SHP77 (cell line): ENCODE data around the gene TNFRSF19.

Source experiments
- DNase-seq, 2 experiments: peaks; one replicate each; lab custom pipeline; 2025; lab: John Stamatoyannopoulos, UW

Gene TNFRSF19

DNA sequence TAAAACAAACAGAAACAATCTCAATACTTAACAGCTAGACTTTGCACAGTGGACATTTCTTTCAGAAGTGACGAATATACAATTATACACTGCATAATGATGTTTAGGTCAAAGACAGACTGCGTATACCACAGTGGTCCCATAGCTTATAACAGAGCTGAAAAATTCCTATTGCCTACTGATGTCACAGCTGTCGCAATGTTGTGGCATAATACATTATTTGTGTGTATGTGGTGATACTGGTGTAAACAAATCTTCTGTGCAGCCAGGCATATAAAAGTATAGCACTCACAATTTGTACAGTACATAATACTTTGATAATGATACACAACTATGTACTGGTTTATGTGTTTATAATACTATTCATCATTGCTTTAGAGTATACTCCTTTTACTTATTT lies 116.7 kb downstream of the TNFRSF19 start:
- no peak for DNase-seq

DNA sequence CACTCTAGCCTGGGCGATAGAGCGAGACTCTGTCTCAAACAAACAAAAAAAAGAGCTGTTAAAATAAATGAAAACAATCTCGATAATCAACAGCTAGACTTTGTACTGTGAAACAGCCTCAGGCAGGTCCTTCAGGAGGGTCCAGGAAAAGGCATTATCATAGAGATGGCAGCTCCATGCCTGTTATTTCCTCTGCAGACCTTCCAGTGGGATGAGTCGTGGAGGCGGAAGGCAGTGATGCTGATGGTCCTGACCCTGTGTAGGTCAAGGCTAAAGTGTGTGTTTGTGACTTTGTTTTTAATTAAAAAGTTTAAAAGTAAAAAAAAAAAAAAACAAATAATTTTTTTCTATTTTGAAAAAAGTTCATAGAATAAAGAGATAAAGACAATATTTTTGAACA lies 117.4 kb downstream of the TNFRSF19 start:
- no peak for DNase-seq

DNA sequence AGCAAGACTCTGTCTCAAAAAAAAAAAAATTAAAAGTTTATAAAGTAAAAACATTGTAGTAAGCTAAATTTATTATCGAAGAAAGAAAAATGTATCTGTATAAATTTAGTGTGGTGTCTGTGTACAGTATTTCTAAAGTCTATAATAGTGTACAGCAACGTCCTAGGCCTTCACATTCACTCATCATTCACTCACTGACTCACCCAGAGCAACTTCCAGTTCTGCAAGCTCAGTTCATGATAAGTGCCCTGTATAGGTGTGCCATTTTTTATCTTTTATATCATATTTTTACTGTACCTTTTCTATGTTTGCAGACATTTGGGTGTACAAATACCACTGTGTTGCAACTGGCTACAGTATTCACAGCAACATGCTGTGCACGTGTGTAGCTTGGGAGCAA lies 118.1 kb downstream of the TNFRSF19 start:
- no peak for DNase-seq

DNA sequence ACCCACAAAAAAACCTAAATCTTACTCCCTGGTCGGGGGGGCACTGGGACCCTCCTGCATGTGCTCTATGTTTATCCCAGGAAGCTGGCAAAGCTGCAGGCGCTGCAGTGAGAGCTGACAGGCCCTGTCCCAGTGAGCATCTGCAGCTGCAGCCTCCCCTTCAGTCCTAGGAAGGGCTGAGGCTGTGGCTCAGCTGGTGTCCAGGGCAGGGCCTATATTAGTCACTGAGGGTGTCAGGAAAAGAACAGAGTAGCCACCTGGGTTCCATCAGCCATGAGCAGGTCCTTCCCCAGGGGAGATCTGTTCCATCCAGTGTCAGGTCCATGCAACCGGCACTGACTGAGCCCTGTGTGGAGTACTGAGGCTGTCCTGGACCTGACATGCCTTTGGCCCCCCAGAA lies 120.5 kb downstream of the TNFRSF19 start:
- peak in 1 of 2 experiments; percentile 15 for DNase-seq

DNA sequence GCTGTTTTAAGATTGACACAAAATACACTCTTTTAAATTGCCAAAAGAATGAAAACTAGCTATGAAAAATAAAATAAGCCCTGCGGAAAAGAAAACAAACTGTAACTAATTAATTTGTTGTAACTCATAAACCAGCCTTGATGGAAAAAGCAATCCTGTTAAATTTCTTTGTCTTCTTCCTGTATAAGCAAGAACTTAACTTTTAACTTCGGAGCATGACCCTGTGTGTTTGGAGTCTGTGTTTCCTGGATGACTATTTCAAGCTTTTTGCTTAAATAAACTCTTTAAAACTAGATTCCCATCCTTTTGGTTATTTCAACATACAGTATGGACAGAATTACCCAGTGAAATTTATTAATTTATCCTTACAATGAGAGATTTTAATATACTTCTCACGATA lies 122.6 kb downstream of the TNFRSF19 start:
- no peak for DNase-seq

DNA sequence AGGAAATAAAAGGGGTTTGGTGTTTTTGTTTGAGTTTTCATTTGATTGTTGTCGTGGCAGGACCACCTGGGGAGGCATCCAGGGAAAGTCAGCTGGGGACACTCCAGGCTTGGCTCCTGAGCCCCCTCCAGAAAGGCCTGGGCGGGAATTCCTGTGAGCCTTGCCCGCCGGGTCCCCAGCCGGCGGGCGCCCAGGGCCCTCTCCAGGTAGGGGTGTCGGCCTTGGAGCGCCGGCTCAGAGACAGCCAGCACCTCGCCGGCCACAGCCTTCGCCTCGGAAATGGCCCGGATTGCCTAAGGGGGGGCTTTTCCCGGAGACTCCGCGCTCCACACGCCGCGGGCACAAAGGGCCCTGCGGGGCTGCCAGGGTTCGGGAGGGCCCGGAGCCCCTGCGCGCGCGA lies 125.0 kb downstream of the TNFRSF19 start:
- no peak for DNase-seq

DNA sequence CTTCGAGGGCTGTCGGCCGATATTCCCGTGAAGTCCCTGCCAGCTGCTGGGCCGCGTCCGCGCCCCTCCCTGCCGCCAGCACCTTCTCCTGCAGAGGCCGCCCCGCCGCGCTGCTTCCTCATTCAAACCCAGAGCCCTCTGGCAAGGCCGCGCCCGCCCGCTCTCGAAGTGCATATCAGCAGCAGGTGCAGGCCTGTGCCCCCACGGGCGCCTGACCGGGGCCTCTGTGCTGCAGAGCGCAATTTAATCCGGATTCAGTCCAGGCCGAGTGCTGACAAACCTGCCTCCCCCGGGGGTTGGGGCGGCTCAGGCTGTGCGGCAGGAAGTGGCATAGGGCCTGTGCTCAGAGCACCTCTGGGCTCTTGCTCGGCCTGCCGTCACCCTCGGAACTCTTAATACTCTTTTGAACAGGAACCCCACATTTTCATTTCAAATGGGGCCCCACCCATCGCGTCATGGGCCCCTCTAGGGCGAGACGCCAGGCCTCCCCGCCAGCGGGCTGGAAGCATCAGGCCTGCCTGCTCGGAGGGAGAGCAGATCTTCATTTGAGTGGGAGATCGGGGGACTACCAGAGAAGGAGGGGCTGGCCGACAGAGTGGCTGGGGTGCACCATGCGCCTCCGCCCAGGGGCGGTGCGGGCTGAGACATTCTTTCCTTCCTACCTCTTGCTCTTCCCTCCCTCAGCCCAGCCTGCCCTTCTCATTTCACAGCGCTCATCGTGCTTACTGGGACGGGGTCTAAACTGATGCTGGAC lies 125.7 kb downstream of the TNFRSF19 start:
- peak; percentile 93 to 98 for DNase-seq

DNA sequence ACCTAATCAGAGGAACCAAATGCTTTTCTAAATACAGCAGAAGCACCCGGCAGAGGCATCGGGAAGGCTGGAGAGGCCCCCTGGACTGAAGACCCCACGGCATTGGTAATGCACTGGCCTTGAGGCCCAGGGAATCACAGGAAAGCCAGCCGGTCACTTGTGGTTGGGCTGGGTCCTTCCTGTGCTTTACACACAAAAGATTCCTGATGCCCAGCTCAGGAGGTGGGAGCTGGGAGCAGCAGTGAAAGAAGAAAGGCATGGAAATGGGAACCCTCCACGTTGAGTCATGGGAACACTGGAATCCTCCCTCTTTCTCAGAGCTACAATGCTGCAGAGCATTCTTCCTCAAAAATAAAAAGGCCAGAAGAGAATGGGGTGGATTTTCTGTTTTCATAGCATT lies 126.4 kb downstream of the TNFRSF19 start:
- no peak for DNase-seq

DNA sequence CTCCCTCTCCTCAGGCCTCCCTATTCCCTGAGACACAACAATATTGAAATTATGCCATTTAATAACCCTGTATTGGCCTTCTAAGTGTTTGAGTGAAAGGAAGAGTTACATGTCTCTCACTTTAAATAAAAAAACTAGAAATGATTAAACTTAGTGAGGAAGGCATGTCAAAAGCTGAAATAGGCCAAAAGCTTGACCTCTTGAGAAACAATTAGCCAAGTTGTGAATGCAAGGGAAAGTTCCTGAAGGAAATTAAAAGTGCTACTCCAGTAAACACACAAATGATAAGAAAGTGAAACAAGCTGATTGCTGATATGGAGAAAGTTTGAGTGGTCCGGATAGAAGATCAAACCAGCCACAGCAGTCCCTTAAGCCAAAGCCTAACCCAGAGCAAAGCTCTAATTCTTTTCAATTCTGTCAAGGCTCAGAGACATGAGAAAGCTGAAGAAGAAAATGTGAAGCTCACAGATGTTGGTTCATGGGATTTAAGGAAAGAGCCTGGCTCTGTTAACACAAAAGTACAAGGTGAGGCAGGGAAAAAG lies 127.6 kb downstream of the TNFRSF19 start:
- no peak for DNase-seq

DNA sequence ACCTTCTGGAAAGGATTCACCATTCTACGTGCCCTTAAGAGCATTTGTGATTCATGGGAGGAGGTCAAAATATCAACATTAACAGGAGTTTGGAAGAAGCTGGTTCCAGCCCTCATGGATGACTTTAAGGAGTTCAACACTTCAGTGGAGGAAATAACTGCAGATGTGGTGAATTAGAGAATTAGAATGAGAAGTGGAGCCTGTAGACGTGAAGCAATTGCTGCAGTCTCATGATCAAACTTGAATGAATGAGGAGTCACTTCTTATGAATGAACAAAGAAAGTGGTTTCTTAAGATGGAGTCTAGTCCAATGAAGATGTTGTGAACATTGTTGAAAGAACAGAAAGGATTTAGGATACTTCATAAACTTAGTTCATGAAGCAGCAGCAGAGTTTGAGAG lies 129.1 kb downstream of the TNFRSF19 start:
- no peak for DNase-seq

DNA sequence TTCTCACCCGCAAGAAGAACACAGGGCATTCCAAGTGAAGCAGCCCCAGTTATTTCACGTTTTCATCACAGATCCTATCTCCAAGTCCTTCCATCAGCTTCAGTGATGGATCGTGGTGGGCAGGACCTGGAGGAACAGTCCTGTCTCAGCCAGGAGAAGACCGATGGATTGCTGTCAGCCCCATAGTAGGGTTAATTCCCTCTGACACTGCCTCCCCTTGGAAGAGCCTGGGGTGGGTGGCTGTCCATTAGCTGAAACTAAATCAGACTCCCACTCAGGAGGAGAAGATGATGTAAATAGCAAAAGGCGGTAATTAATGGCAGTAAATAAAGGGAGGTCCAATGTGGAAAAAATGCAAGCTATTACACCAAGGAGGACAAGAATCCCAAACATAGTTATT lies 131.0 kb downstream of the TNFRSF19 start:
- no peak for DNase-seq

DNA sequence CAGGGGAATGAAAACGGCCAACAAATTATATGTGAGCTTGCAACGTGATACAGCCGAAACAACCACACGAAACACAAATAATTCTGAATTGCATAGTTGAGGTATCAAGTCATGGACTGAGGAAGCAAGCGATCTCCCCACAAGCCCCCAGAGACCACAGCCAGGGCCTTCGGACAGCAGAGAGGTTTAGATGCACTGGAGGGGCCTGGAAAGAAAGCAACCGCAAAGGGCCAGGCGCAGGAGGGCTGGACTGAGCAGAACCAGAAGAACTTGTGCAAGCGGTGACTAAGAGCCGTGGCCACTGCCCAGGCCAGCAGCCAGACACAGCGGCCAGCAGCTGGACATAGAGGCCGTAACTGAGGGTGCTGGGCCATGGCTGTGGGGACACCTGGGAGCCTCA lies 131.4 kb downstream of the TNFRSF19 start:
- DNase-seq, result no peak

DNA sequence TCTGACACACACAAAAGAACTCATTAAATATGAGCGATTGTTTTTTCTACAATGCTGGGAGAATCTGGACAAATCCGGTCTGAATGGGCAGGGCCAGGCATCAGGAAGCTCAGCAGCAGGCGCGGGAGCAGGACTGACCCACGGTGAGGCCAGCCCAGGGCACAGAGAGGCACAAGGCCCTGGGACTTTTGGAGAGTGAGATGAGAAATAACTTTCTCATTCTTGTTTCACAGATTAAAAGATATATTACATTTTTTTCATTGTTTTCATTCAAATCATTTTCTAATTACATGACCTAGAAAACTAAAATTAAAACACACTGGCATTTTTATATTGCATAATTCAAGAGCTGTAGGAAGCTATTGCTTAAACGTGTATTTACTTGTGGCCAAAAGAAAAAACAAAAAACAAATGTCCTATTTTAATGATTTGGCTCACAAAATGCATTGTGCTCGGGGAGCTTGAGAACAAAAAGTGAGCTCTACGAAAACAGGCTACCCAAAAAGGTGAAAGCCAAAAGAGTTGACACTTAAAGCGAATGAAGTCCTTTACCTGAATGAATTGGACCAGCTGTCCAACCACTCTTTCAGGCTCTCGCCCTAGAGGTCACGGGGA lies 133.1 kb downstream of the TNFRSF19 start:
- no peak for DNase-seq

DNA sequence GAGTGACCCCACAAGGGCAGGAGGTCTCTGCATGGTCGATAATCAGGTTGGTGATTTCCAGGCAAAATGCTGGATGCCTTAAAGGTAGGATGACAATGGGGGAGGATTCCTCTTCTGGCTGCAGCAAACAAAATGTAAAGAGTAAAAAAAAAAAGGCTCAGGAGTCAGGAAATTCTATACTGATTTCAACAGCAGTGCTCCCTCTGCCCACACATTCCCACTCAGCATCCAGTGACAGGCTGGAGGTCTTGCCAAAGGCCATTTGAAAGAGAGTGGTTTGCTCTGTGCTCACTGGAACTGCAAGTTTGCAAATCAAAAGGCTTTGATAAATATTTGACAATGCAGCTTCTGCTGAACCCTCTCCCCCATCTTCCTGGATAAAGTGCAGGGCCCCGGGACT lies 135.4 kb downstream of the TNFRSF19 start:
- DNase-seq, result no peak

DNA sequence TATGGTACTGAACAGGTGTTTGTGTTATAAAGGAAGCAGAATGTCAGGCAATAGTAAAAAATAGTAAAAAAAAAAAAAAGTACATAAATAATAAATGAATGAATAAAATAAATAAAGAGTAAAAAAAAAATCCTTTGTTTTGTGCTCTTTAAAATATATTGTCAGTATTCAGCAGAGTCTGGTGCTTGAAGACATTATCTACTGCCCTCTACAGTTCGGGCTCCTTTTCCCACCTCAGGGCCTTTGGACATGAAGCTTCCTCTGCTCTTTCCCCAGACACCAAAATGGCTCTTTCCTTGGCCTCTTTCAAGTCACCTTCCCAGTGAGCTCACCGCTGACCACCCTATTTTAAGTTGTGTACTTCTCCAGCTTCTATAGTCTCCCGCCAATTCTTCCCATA lies 137.5 kb downstream of the TNFRSF19 start:
- DNase-seq, result peak in 1 of 2 experiments; percentile 23

DNA sequence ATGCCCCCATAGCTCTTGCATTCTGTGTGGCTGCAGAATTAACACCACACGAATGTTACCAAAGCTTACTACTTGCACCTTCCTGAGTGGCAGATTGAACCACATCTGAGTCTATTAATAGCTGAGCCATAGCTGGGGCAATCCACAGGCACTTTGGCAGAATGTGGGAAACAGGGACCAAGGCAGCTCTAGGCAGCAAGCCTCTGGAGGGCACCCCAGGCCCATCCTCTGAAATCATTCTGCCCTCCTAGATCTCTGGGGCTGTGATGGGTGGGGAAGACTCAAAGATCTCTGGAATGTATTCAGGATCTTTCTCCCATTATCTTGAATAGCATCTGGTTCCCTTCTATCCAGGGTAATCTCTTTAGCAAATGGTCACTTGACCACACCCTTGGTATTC lies 139.3 kb downstream of the TNFRSF19 start:
- no peak for DNase-seq

DNA sequence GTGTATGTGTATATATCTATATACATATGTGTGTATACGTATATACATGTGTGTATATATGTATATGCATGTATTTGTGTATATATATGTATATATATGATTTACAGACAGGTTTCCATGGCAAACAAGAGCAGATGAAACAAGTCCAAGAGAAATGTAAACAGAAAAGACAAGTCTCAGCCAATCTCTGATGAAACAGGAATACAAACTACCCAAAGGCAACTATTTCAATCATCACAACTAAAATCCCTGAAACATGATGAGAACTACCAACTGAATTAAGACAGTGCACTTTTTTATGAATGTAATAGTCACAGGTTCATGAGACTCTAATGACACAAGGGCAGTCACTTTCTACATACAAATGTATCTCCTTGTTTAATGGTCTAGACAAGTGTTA lies 140.2 kb downstream of the TNFRSF19 start:
- DNase-seq, result no peak

DNA sequence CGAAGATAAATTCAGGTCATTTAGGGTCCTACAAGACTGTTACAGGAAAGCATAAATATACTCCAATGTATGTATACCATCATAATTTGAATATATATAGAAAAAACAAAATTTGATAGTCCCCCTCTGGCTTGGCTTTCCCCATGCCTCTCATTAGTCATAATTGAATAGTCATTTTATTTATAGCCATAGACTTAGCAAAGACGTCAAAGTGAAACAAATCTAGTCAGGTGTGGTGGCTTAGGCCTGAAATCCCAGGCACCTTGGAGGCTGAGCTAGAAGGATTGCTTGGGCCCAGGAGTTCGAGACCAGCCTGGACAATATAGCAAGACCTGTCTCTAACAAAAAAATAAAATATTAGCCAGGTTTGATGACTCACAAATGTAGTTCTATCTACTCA lies 141.1 kb downstream of the TNFRSF19 start:
- DNase-seq, result no peak

DNA sequence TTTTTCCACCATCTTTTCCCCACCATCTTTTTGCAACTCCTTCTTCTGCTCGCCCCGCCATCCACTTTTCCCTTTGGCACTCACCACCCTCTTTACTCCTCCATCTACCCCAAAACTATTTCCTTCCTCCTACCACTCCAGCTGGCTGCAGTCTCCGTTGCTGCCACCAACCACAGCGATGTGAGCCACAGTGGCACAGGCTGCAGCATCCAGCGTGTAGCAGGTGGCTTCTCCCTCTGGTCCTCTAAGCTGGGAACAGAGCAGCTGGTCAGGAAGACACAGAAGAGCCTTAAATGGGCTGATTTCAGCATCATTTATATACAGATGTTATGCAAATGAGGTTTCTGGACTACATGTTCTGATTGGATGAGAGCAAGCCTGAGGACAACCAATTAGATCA lies 144.5 kb downstream of the TNFRSF19 start:
- peak in 1 of 2 experiments; percentile 72 for DNase-seq

DNA sequence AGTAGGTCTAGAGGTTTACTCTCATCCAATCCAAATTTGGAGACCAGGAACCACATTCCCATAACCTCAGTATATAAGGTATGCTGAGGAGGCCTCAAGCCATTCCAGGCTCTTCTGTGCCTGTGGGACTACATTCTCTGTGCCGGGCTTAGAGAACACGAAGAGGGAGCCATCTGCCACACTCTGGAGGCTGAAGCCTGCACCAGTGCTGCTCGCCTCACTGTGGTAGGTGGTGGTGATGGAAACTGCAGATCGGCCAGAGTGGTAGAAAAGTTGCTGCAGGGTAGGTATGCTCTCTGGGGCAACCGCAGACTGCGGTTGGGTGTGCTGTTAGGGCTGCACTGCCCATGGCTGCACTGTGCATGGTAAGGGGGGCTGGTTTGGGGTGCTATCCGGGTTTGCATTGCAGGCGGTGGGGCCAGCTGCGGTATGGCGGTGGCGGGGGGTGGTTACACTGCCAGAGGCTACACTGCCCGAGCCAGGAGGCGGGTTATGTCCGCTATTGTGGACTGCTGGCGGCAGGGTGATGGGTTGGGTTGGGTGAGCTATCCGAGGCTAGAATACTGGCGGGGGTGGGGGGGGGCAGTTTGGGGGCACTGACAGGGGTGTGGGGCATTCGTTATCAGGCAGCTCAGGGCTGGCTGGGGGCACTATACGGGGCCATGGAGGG lies 145.0 kb downstream of the TNFRSF19 start:
- peak; percentile 53 to 72 for DNase-seq

DNA sequence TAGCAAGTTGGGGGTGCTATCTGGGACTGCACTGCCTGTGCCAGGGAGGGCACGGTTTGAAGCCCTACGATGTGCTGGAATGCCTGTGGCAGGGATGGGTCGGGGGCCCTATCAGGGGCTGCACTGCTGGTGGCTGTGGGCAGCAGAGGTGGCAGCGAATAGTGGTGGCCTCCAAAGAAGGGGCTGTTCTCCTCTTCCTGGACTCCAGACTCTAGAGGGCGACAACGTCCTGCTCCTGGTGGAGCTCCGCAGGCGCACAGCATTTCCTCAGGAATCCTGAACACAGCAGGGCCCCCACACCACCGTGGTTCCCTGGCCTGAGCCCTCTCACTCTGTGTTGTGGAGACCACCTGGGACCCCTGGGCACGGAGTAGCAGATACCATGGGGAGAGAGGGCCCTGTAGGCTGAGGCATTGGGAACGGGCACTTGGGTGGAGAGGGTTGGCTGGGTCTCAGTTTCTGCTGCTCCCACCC lies 145.6 kb downstream of the TNFRSF19 start:
- DNase-seq, result peak; percentile 57 to 68

DNA sequence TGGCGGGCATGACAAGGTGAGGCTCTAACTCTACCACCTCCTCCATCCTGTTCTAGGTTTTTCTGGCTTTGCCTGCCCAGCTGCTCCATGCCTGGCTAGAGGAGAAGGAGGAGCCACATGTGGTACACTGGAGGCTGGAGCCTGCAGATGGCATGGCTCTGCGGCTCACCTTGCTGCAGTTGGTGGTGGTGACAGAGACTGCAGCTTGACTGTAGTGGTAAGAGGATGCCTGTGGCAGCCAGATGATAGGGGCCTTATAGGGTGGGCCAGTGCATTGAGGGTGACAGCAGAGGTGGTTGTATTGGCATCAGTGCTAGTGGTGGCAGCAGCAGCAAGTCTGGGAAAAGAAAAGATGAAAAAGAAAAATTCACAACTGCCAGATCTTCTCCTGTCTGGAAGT lies 146.2 kb downstream of the TNFRSF19 start:
- no peak for DNase-seq

DNA sequence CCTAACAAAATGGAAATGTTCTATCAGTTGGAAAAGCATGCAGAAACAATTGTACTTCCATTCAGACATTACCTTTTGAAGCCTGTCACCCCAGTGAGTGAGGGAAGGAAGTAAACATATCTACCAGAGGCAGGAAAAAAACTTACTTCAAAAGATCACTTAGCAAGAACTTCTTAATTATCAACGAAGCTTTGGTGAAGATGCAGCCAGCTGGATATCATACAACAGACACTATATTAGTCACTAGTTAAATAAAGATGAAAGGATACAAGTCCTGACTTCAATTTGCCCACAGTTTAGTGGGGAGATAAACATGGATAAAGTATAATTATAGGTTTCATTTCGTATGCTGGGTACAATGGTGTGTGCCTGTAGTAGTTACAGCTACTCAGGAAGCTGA lies 148.8 kb downstream of the TNFRSF19 start:
- DNase-seq, result no peak
